ENCODE results near the gene EIPR1.

EIPR1 gene

DNA sequence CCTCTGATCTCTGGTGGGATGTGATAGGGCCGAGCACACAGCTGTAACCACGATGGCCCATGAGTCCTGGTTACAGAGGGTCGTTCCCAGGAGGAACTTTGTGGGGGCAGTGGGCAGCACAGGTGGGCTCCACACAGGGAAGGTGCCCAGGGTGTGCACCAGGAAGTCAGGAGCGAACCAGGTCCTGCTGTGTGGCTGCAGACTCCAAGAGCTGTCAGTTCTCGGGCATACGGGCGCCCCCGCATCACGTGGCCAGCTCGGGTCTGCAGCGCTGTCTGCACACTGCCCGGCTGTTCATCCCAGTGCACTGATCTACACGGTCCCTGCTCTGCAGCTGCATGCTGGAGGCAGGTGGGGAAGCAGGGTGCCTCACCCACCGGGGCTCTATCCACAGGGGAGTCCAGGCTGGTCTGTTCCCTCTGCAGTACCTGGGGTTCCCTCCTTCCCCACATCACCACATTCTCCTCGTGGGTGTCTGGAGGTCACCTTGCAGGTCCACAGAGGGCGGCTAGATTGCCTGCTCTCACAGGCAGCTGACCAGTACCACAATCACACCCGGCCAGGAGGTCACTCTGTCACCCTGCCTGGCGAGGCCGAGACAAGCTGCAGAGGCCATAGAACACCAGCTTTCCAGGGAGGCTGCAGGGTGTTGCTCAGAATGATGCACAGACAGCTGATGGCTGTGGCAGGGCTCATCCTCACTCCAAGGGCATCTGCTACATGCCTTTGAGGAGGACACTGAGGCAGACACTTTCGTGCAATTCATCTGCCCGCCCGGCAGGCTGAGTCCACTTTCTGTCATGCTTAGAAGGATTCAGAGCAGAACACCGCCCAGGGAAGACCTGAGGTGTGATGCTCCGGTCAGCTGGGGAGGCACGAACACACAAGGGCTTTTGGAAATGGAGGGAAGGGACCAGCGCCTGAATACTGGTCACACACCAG lies 202.7 kb downstream of the EIPR1 start:
- no peak for DNase-seq (ENCODE audit: low read depth)

DNA sequence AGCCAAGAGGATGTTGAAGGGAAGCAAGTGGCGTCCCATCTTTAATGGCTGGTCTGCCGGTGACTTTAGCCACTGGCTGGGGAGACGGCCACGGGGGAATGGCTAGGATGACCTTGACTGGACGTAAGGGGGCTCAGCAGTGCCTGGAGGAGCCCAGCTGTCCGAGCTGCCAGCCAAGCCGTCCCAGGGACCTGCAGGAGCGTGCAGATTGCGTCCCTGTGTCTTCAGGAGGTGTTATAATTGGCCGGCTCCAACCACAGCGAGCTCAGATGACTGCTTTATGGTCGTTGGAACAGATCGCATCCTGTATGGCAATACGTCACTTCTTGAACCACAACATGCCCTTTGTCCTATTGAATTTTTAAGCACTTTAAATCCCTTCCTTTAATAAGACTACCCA lies 204.6 kb downstream of the EIPR1 start:
- no peak for DNase-seq (ENCODE audit: low read depth)

DNA sequence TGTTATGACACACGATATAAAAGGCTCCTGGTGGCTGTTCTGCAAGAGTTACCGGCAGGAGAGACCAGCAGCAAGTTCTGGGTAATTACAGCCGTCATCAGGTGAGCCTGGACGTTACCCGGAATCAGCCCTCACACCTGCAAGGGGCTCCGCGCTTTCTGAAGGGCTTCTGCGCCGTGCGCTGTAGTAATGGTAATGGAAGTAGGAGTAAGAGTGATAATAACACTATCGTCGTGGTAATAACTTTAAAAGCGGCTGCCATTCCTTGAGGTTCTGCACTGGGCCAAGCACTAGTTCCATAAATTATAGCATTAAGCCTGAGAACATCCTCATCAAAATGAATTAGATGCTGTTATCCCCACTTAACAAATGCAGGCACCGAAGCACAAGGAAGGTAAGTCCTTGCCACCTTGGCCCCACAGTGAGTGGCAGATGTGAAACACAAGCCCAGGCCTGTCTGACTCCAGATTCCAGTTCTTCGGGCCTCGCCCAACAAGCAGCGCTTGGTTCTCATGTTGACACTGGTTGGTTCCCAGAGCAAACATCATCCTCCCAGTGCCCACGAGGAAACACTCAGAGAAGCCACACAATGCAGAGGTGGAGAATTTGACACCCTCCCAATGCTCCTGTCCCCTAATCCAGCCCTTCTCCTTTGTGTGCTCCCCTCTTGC lies 205.2 kb downstream of the EIPR1 start:
- no peak for DNase-seq (ENCODE audit: low read depth)

DNA sequence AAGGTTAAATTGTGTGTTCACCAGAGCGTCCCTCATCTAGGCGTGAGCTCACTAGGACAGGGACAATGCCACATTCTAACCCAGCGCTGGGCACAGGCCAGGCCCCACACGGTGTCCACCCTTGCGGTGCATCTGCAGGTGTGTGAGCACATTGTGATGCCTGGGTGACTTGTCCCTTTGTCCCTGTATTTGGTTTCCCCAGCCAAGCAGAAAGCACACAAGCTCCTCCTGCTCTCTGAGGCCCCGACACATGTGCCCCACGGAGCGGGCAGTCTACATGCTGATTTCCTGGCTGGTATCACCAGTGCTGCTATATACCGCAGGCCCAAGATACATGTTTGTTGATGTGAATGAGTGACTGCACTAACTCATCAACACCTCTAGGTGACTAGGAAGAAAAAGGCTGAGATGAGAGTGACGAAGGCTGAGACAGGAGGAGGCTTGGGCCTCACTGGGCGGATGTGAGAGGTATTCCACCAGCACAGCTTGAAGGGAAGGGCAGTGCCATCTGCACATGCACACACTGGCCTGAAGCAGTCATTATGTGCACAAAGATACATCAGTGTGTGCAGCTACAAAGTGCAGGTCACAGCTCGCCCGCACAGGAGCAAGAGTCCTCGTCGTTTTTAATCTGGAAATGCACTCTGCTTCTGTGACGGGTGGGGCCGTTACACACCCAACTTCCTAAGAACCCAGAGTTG lies 205.9 kb downstream of the EIPR1 start:
- DNase-seq (ENCODE audit: low read depth) = no peak

DNA sequence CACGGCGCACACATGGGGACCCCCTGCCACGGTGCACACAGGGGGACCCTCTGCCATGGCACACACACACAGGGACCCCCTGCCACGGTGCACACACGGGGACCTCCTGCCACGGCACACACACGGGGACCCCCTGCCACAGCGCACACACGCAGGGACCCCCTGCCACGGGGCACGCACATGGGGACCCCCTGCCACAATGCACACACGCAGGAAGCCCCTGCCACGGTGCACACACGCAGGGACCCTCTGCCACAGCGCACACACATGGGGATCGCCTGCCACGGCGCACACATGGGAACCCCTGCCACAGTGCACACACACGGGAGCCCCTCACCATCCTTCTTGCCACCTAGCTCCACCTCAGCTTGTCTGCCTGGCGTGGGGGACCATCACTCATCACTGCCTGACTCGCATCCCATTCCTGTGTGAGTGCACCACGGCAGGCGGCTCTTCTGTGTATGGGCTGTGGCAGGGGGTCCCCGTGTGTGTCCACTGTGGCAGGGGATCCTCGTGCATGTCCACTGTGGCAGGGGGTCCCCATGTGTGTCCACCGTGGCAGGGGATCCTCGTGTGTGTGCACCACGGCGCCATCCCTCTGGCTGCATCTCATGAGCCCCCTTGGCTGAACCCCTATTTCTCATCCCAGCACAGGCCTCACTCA lies 206.7 kb downstream of the EIPR1 start:
- DNase-seq (ENCODE audit: low read depth) = no peak

DNA sequence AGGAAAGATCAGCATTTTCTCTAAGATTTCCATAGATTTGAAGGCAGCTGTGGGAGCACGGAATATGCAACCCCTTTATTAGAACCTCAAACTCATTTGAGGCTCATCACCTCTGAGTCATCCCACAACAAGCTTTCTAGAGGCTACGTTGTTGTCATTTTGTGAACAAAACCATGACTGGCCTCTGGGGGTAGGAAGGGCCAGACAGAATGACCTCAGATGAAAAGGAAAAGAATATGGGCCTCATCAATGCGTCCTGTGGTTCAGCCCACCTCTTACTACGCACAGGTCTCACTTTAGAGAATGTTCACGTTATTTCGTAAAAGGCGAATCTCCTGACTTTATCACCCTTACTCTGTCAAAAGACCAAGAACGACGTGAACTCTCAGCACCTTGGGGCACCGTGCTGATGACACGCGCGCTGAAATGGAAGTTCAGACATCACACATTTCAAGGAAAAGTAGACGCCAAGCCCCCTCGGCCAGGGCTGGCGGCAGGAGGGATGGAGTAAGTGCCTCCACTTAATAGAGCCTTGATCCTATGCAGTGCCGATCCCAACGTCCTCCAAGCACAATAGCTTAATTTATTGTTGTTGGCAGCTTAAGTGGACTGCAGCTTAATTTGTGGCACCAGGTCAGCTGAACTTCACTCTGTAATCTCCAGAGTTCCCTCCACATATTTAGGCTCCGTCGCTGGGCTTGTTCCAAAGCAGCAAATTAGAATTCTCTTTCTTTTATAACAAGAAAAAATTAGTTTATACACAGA lies 208.3 kb downstream of the EIPR1 start:
- DNase-seq (ENCODE audit: low read depth) = no peak

DNA sequence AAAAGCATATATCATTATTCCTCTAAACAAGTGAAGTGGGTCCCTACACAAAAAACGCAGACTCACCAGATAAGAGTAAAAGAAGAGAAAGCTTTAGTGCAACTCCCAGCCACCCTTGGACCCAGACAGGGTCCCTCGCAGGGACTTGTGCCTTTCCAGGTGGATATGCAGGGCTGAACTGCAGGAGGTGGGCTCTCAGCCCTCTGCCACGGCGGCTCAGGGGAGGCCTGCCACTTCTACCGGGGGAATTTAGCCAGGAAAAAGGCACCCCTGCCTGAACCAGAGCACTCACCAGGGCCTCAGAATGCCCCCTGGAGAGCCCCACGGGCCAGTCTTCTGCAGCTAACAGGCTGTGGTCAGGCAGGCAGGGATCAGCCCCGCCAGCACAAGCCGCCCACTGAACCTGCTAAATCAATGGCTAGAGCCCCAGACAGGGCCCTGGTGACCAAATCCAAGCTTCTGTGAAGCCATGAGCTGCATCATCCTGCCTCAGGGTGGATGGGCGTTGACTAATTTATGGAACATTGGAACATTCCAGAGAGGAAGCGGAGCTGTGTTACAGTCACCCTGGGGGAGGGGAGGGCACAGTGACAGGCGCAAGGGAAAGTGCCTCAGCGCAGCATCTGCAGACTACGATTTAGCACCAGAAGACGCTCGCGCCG lies 209.3 kb downstream of the EIPR1 start:
- DNase-seq (ENCODE audit: low read depth) = no peak

DNA sequence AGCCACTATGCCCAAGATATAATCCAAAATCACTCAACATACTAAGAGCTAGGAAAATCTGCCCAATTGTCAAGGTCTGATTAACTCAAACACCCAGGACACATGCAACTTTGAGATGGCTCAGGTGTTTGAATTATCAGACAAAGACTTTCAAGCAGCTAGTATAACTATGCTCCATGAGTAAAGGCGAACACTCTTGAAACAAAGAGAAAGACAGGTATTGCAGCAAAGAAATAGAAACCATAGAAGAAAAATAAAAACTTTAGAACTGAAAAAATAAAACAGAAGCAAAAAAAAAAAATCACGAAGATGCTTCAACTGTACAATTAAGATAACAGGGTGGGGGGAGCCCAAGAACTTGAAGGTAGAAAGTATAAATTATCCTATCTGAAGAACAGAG lies 214.2 kb downstream of the EIPR1 start:
- no peak for DNase-seq (ENCODE audit: low read depth)

DNA sequence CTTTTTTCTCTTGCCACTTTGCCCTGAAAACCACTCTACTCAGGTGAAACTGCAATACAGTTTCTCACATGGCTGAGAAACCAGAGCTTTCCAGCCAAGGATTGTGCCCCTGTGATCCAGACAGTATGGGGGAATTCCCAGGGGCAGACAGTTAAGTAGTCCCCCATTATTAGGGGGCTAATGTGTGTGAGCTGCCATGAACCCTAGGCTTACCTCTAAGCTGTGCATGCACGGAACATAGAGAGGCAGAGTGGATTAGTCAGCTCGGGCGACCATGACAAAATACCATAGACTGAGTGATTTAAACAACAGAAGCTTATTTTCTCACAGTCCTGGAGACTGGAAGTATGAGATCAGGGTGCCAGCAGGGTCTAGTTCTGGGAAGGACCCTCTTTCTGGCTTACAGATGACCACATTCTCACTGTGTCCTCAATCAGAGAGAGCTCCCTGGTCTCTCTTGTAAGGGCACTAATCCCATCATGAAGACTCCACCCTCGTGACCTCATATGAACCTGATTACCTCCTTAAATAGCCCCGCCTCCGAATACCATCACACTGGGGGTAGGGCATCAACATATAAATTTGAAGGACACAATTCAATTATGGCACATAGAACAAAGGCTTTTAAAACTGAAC lies 215.1 kb downstream of the EIPR1 start:
- no peak for DNase-seq (ENCODE audit: low read depth)

DNA sequence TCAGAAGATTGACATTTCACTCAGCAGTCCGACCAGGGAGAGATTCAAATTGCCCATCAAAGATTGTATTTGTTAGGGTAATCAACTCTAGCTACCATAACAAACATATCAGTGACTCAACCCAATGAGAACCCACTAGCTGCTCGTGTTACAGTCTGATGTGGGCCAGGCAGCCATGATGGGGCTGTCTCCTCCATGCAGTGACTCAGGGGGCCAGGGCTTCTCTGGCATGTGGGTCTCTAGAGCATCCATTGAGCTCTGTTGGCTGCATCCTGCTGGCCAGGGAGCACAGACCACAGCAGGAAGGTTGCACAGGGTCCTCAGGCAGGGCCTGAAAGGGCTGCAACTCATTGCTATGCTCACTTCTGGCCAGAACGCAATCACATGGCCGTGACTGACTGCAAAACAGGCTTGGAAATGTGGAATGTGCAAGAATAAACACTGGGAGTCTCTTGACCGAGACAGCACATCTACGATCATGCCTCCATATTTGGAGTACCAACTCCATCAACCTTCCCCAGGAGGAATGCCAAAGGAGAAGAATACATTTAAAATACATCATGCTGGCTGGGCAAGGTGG lies 216.8 kb downstream of the EIPR1 start:
- DNase-seq (ENCODE audit: low read depth) = no peak

DNA sequence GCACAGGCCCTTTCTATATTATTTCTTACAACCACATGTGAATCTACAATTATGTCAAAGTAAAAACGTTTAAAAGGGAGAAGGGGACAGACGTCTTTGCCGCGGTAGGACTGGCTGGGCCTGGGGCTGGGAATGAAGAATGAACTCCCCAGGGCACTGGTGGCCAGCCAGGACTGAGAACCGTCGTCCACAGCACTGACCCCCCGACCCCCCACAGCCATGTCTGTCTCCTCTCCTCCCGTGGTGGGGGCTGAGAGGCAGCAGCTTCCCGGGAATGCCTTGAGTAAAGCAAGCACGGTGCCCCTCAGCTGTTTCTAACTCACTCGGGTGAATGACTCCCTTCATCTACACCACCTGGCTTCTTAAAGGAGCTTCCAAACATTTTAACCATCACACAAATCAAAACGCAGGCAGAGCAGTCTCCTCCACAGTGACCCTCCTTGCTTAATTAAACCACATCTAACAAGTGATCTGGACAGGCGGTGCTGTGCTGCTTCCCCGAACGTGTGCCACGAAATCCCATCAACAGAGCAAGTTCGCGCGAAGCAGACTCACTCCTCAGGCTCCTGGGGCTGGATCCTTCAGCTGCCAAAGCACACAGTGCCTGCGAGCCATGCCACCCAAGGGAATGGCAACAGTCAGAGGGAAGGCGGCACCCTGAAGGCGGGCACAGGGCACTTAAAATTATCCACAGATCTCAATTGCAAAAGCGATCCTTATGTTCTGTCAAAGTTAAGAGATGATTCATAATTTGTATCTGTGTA lies 217.7 kb downstream of the EIPR1 start:
- DNase-seq (ENCODE audit: low read depth) = no peak

DNA sequence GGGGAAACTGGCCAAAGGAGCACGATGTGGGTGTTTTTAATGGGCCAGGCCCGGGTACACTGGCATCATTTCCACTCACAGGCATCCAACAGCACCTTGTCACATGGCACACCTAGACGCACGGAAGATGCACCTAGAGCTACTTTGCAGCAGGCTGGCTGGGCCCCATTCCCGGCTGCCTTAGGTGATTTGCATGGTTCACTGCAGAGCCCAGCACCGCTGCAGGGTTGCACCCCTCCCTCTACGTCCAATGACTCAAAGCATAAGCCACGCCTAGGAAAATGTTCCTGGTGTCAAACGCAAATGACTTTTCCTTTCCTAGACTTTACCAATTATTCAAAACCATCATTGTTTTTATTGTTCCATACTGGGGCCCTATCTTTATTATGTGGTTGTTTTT lies 222.9 kb downstream of the EIPR1 start:
- DNase-seq (ENCODE audit: low read depth) = no peak

DNA sequence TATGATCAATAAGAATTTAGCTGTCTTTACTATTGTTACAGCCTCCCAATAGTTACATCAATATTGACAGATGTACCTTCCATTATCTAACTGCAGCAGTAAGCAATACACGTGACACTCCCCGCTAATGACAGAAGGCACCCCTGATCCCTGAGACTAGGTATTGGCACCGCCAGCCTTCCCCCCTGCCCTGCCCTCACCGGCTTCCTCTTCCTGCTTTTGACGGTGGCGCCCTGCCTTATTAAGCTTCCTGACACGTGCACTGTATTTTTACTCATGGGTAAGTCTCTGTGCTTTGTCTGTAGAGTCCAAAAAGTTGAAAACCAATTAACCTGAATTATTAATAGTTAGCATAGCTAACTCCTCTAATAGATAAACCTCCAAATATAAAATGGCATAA lies 223.5 kb downstream of the EIPR1 start:
- DNase-seq (ENCODE audit: low read depth) = no peak

DNA sequence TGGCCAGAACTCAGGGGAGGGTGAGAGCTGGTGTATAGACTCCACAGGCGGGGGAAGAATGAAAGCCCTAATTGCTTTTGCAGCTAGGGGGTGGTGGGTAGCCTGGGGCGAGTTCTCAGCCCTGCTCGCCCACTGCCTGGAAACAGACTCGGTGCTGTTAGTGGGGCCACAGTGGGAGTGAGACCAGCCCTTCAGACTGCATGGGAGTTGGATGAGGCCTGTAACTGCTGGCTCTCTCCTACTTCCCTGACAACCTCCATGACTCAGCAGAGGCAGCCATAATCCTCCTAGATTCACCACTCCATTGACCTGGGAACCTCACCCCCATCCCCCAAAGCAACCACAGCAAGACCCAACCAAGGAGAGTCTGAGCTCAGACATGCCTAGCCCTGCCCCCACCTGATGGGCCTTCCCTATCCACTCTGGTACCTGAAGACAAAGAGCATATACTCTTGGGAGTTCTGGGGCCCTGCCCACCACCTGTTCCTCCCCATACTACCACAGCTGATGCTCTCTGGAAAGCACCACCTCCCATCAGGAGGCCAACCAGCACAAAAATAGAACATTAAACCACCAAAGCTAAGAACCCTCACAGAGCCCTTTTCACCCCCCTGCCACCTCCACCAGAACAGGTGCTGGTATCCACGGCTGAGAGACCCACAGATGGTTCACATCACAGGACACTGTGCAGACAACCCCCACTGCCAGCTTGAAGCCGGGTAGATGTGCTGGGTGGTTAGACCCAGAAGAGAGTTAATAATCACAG lies 226.3 kb downstream of the EIPR1 start:
- DNase-seq (ENCODE audit: low read depth) = no peak

DNA sequence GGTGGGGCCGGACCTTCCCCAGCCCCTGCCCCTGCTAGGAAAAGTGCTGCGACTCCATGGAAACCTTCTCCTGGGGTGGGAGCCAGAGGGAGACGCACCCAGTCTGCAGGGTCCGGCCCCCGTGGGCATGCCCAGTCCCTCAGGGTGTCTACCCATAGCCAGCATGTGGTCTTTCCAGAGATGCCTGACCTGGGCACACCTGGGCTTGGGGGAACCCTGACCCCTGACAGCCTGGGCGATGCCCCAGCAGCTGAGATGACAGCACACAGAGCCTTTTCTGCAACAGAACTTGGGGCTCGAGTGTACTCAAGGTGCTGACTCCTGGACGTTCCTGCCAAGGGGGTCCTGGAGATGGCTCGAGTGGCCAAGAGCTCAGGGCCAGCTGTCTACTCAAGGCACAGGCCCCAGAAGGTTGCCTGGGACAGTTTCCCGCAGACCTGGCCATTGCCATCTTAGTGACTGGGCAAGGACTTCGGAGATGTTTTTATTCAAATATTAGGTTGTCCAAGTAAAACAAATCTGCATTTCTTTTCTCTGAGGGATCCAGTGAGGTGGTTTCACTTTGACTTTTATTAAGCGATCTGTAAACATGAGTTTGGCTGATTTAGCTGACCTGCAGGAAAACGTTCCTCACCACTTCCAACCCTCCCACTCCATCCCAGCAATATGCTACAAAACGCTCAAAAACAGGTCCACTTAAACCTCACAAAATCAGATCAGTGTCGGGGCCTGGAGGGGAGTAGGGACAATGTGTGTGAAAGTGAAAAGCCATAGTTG lies 228.0 kb downstream of the EIPR1 start:
- DNase-seq (ENCODE audit: low read depth) = no peak

DNA sequence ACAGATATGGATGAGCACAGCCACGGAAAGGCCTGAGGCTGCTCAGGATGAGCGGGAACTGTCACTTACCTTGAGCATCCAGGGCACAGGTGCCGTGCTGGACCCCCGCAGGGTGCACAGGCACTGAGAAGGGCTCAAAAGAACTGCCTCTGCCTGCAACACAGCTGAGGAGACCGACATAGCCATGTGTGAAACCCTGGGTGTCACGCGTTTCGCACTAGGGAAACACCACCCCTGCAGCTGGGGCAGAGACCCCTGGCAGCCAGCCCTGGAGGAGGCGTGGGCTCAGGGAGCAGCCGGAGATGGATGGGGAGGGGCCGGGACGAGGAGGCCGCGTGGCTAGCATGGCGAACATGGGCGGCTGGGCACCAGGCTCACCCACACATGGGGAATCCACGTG lies 228.9 kb downstream of the EIPR1 start:
- no peak for DNase-seq (ENCODE audit: low read depth)

DNA sequence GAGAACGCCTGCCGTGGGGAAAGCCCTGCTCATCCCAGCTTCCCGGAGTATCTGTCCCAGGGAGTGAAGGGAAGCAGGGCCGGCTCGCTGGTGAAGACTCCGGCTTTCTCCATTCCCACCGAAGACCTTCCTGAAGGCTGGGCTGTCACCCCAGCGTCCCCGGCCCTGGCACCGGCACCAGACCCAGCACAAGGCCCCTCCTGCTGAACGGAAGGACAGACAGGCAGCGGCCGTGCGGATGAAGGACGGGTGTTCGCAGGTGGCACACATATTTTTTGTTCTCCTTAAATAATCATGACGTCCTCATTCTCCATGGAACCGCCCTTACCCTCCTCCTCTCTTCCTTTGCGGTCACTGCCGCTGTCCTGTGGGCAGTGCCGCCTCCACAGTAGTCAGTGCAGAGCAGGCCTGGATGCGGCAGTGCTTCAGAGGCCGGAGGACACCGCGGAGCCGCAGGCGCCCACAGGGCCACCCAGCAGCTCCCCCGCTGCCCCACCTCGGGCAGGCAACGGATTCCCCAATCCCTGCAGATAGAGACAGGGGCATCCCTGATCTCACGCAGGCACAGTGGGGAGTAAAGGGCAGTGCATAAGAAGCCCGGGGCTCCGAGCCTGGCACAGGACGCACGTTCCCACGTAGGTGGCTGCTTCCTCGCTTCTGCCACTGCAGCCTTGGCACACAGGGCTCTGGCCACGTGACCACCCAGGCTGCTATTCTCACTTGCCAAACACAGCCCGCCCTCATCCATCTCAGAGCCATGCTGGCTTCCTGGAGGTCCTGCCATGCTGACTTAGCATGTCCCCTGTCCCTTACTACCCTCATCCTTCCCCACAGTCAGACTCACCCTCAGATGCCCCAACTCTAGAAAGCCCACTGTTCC lies 229.7 kb downstream of the EIPR1 start:
- DNase-seq (ENCODE audit: low read depth) = no peak

All from stimulated activated CD4-positive, alpha-beta T cell treated with anti-CD3 and anti-CD28 coated beads, Interleukin-2, amount 100 ng/mL, for 4 hours (primary cell).